Right lobe of liver (tissue), 6 donors: ENCODE data around the gene TSPAN5. TPM values are rescaled to one million over a fixed set of nuclear protein-coding genes. Genes with fewer than 3 reads are reported as not detected.

ENCODE experiments used
- ATAC-seq, 4 donors: fragments of 200-7000 bp; cut with Tn5 transposase; one replicate each; pipeline ENCODE4 v1.9.1; 2020; ENCODE audit warnings: mild to moderate bottlenecking in 4 of 4, moderate library complexity in 4 of 4
- DNase-seq, 3 donors: peaks; one replicate each; pipeline ENCODE4 v3.0.0-alpha.2; 2020
- H3K27ac ChIP-seq, 3 donors: fragments of 200-600 bp; one replicate each; pipeline ENCODE4 v1.8.0; 2022
- H3K27me3 ChIP-seq, 2 donors: fragments of 200-600 bp; one replicate each; pipeline ENCODE4 v1.8.0; 2022
- H3K36me3 ChIP-seq, 4 donors: fragments of 200-600 bp; sonication (generic) in 1 of 4; one replicate each; pipeline versions ENCODE4 v1.5.1 to v1.8.0; 2017 to 2022; ENCODE audit warnings: control low read depth in 1 of 4
- H3K4me1 ChIP-seq, 4 donors: fragments of 200-600 bp; sonication (generic) in 1 of 4; one replicate each; pipeline versions ENCODE4 v1.5.1 to v1.8.0; 2017 to 2022; ENCODE audit warnings: control low read depth in 1 of 4
- H3K4me3 ChIP-seq, 3 donors: fragments of 200-600 bp; one replicate each; pipeline ENCODE4 v1.8.0; 2022
- H3K9me3 ChIP-seq, 4 donors: fragments of 200-600 bp; sonication (generic) in 1 of 4; one replicate each; pipeline versions ENCODE4 v1.5.1 to v1.8.0; 2017 to 2022; ENCODE audit warnings: control low read depth in 1 of 4
- POLR2A ChIP-seq: fragments of 450-650 bp; IDR thresholded peaks from one replicate; pipeline ENCODE4 v1.6.1; 2017; ENCODE audit warnings: antibody characterized with exemption, mild to moderate bottlenecking
- WGBS: methylation state at CpG from one replicate; pipeline ENCODE4 v1.1.6; 2018; ENCODE audit warnings: low coverage, low lambda C conversion rate; ENCODE audit not compliant: insufficient coverage; ENCODE audit errors: missing lambda C conversion rate; 5-methylcytosine and 5-hydroxymethylcytosine counted together
- intact Hi-C, 2 donors: fragments of 100-400 bp; cut with DNase I; formaldehyde crosslinking; loops; one replicate each; pipeline versions ENCODE4 v1.11.2 to v1.14.1; 2022
- total RNA-seq, 6 experiments: library from RNA; depleted of rRNA in 2 of 6; stranded (reverse); fragments of >200 nt in 2 of 6; fragmentation: NEBNext Ultra II Directional in 3 of 6; extraction: Animal tissue kit (Norgen Biotek cat#: 25700) in 3 of 6; gene quantifications; one replicate each; pipeline versions ENCODE4 v1.1.0 to v1.2.4, GENCODE V29; 2016 to 2023
- TF ChIP-seq, protein P1 (sequence below), 4 donors: fragments of 200-600 bp in 3 of 4; fragments of 450-650 bp in 1 of 4; IDR thresholded peaks; one replicate each; pipeline versions ENCODE4 v1.5.1 to v1.8.0; 2016 to 2022; ENCODE audit warnings: antibody characterized with exemption in 4 of 4, mild to moderate bottlenecking in 2 of 4
- donor health status: DM: no; HTN: yes; CAD: no.
- donor health status: DM: no; HTN: no; CAD: no.
- donor health status: DM: no; HTN: no; CAD: no.
- donor health status: DM: no; HTN: yes; CAD: no.
- donor health status: DM: no; HTN: yes; CAD: no.

Gene TSPAN5
- total RNA-seq, 6 experiments from 2014 or later: 0.12 to 1.2 (median 0.50) TPM

DNA sequence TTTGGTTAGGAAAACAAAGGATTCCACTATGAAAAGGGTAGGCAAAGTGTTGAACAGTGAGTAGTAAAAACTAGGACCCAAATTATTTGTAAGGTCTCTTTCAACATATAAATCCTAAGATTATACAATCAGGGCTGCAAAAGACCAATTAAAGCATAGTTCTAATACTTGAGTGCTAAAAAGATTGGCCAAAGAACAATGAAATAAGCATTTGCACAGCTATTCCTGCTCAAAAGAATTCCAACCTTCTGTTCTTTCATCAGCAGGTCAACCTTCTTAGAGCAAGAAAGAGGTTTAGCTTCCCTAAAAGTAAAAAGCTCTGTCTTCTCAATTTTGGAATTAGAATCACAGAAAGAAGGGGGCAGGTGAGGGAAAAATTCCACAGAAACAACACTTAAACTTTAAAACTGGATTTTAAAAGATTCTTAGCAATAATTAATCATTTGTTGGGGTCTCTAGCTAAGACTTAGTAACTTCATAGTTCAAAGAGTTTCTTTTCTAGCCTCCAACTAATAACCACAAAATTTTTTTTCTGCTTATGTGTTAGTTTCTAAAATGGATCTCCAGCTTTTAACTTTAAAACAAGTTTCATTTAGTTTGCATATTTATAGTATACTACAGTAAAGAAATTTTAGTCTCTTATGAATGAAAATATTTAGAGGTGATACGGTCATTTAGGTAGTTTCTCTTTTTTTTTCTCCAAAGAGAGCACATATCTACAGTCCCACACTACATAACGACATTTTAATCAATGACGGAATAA lies 16.3 kb downstream of the TSPAN5 start:
- TF ChIP-seq POLR2A: no peak
- TF ChIP-seq, protein P1, sequence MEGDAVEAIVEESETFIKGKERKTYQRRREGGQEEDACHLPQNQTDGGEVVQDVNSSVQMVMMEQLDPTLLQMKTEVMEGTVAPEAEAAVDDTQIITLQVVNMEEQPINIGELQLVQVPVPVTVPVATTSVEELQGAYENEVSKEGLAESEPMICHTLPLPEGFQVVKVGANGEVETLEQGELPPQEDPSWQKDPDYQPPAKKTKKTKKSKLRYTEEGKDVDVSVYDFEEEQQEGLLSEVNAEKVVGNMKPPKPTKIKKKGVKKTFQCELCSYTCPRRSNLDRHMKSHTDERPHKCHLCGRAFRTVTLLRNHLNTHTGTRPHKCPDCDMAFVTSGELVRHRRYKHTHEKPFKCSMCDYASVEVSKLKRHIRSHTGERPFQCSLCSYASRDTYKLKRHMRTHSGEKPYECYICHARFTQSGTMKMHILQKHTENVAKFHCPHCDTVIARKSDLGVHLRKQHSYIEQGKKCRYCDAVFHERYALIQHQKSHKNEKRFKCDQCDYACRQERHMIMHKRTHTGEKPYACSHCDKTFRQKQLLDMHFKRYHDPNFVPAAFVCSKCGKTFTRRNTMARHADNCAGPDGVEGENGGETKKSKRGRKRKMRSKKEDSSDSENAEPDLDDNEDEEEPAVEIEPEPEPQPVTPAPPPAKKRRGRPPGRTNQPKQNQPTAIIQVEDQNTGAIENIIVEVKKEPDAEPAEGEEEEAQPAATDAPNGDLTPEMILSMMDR (IDR thresholded peaks at IDR 0.05): no peak
- no peak overlapping the region for H3K27ac ChIP-seq
- no peak overlapping the region for H3K4me3 ChIP-seq
- no peaks in the 10 kb centered on the region for H3K27me3 ChIP-seq
- no peak for DNase-seq
- H3K36me3 ChIP-seq: no peaks in the 10 kb centered on the region
- no peaks in the 10 kb centered on the region for H3K4me1 ChIP-seq
- ATAC-seq: no peak
- intact Hi-C loops: no loop called here
- 92% methylated on average over 3 of the region's 3 CpGs for WGBS
- no peaks in the 10 kb centered on the region for H3K9me3 ChIP-seq

DNA sequence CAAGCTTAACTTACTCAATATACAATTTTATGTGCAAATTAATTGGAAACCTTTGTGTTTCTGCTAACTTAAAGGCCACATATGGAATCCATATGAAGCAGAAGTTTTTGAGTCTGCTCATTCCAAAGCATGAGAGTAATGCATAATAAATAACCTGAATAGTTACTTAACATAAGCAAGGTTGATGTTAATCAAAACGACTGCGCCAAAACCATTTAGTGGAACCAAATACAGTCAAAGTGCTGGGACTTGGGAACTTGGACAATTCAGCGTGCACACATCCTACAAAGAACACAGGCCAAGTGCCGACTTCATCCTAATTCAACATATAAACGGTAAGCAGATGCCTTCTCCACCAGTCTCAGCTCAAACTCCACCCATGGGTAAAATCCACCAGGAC lies 17.0 kb downstream of the TSPAN5 start:
- ATAC-seq: no peak
- WGBS: 100% methylated on average over 2 of the region's 5 CpGs
- no peaks in the 10 kb centered on the region for H3K36me3 ChIP-seq
- TF ChIP-seq, protein P1 (IDR thresholded peaks at IDR 0.05): no peak
- TF ChIP-seq POLR2A: no peak
- intact Hi-C loops: no loop called here
- H3K4me1 ChIP-seq: no peaks in the 10 kb centered on the region
- no peak overlapping the region for H3K27ac ChIP-seq
- no peak overlapping the region for H3K4me3 ChIP-seq
- DNase-seq: no peak
- no peaks in the 10 kb centered on the region for H3K27me3 ChIP-seq
- H3K9me3 ChIP-seq: no peaks in the 10 kb centered on the region

DNA sequence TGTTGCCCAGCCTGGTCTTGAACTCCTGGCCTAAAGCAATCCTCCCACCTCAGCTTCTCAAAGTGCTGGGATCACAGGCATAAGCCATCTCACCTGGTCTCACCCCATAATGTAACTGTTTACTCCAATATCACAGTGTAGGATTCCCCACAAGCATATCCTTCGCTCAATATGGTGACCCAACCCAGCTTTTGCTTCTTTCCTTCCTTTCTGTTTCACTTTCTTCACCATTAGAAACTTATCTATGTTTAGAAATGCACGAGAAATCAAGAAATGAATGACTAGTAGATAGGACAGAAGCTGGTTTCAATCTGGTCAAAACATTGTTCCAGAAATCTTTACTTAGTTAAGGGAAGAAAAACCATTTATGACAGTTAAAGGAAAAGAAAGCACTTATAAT lies 18.9 kb downstream of the TSPAN5 start:
- Histone ChIP-seq H3K4me1 (no peaks in the 10 kb centered on the region), H3K9me3 (no peaks in the 10 kb centered on the region), H3K4me3 (no peak overlapping the region), H3K27ac (no peak overlapping the region), H3K36me3 (no peaks in the 10 kb centered on the region), H3K27me3 (no peaks in the 10 kb centered on the region)
- TF ChIP-seq, protein P1 (IDR thresholded peaks at IDR 0.05): no peak
- DNase-seq (no peak), ATAC-seq (no peak)
- 66% methylated on average over 2 of the region's 2 CpGs for WGBS
- intact Hi-C loops: no loop called here

DNA sequence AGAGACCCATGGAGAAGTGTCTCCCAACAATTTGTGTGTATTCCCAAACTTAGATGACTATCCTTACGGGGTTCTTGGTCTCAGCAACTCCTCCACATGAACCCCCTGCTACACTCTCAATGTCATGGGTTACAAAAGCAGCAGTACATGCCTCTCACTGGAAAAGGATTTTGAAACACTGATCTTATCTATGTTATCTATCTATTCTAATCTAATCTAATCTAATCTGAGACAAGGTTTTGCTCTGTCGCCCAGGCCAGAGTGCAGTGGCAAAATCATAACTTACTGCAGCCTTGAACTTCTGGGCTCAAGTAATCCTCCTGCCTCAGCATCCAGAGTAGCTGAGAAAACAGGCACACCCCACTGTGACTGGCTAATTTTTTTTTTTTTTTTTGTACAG lies 19.3 kb downstream of the TSPAN5 start:
- H3K36me3 ChIP-seq: no peaks in the 10 kb centered on the region
- WGBS: 100% methylated on average over 1 of the region's 2 CpGs
- H3K4me1 ChIP-seq: no peaks in the 10 kb centered on the region
- H3K27me3 ChIP-seq: no peaks in the 10 kb centered on the region
- no peaks in the 10 kb centered on the region for H3K9me3 ChIP-seq
- H3K27ac ChIP-seq: no peak overlapping the region
- intact Hi-C loops: no loop called here
- DNase-seq (no peak), ATAC-seq (no peak)
- H3K4me3 ChIP-seq: no peak overlapping the region
- no peak for TF ChIP-seq POLR2A
- TF ChIP-seq, protein P1 (IDR thresholded peaks at IDR 0.05): no peak
